Measurements from ENCODE around the gene CDK6.
A peak's percentile ranks its signal among the peaks of the same experiment; 100 is the strongest.

The CDK6 gene

GRCh38 chr7:92653136-92653535 lies 183.2 kb downstream of the CDK6 start:
- Mint-ChIP-seq H3K27me3 (ENCODE audit: low read depth) (no peaks in the 10 kb centered on the region), H3K9me3 (no peaks in the 10 kb centered on the region), H3K27ac (peak overlapping the region; percentile 77), H3K4me1 (ENCODE audit: low read depth) (peaks cover 59% of the 10 kb centered on the region), H3K4me3 (peak overlapping the region; percentile 39), H3K36me3 (ENCODE audit: low read depth) (peaks cover 32% of the 10 kb centered on the region)
- no peak for DNase-seq (ENCODE audit: low spot score)

GRCh38 chr7:92652536-92652935 lies 183.8 kb downstream of the CDK6 start:
- Mint-ChIP-seq H3K4me3 (no peak overlapping the region), H3K9me3 (no peaks in the 10 kb centered on the region), H3K4me1 (ENCODE audit: low read depth) (peaks cover 59% of the 10 kb centered on the region), H3K36me3 (ENCODE audit: low read depth) (peaks cover 31% of the 10 kb centered on the region), H3K27me3 (ENCODE audit: low read depth) (no peaks in the 10 kb centered on the region), H3K27ac (peak overlapping the region; percentile 49)
- no peak for DNase-seq (ENCODE audit: low spot score)

DNA sequence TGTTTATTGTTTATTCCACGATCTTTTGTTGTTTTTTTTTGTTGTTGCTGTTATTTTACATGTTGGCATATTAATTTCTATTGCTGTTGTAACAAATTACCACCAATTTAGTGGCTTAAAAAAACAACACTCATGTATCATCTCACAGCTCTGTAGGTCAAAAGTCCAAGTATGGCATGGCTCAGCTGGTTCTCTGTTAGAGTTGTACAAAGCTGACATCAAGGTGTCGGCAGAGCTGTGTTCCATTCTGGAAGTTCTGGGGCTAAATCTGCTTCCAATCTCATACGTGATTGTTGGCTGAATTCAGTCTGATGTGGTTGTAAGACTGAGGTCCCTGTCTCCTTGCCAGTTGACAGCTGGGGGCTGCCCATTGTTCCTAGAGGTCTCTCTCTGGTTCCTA lies 186.0 kb downstream of the CDK6 start:
- no peak for DNase-seq (ENCODE audit: low spot score)
- Mint-ChIP-seq H3K4me3 (no peak overlapping the region), H3K27ac (no peak overlapping the region), H3K36me3 (ENCODE audit: low read depth) (peaks cover 21% of the 10 kb centered on the region), H3K4me1 (ENCODE audit: low read depth) (peaks cover 64% of the 10 kb centered on the region), H3K27me3 (ENCODE audit: low read depth) (no peaks in the 10 kb centered on the region), H3K9me3 (no peaks in the 10 kb centered on the region)

DNA sequence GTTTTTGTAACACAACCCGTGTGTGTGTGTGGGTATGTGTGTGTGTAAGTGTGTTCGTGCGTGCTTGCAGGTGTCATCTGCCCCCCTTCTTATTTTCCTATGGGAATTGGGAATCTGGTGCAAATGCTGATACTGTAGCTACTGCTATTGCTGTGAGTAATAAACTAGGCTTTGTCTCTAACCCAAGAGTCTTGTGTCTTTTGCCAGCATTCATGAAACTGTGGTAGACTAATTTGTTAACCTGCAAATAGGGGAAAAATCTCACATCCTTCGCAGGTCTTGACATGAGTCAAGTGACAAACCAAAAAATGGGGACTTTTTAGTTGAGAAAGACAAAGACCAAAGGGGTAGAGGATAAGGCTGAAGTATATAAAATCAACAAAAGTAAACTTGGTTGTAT lies 188.3 kb downstream of the CDK6 start:
- peak; percentile 49 for DNase-seq (ENCODE audit: low spot score)
- Mint-ChIP-seq H3K9me3 (no peaks in the 10 kb centered on the region), H3K27me3 (ENCODE audit: low read depth) (no peaks in the 10 kb centered on the region), H3K36me3 (ENCODE audit: low read depth) (peaks cover 26% of the 10 kb centered on the region), H3K4me3 (peak overlapping the region; percentile 8), H3K27ac (peak overlapping the region; percentile 29), H3K4me1 (ENCODE audit: low read depth) (peaks cover 72% of the 10 kb centered on the region)

DNA sequence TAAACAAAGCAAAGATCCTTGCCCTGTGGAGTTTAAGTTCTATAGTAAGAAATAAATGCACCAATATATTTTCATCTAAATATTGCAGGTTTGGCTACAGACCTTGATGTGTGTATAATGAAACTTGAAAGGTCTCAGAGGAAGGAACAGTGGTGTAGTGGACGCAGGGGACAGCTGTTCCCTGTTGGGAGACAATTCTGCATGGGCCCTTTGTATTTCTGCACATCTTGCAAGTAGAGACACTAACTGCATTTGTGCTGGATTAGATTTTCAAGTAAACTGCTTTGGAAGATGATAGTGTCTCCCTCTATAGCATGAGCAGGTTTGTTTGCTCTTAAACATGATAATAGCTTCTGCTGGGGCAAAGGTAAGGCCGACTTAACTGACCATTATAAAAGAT lies 188.7 kb downstream of the CDK6 start:
- H3K9me3 Mint-ChIP-seq = no peaks in the 10 kb centered on the region
- no peak for DNase-seq (ENCODE audit: low spot score)
- H3K36me3 Mint-ChIP-seq (ENCODE audit: low read depth) = peaks cover 27% of the 10 kb centered on the region
- H3K4me3 Mint-ChIP-seq = peak overlapping the region; percentile 8
- H3K4me1 Mint-ChIP-seq (ENCODE audit: low read depth) = peaks cover 72% of the 10 kb centered on the region
- H3K27ac Mint-ChIP-seq = peak overlapping the region; percentile 29
- H3K27me3 Mint-ChIP-seq (ENCODE audit: low read depth) = no peaks in the 10 kb centered on the region

DNA sequence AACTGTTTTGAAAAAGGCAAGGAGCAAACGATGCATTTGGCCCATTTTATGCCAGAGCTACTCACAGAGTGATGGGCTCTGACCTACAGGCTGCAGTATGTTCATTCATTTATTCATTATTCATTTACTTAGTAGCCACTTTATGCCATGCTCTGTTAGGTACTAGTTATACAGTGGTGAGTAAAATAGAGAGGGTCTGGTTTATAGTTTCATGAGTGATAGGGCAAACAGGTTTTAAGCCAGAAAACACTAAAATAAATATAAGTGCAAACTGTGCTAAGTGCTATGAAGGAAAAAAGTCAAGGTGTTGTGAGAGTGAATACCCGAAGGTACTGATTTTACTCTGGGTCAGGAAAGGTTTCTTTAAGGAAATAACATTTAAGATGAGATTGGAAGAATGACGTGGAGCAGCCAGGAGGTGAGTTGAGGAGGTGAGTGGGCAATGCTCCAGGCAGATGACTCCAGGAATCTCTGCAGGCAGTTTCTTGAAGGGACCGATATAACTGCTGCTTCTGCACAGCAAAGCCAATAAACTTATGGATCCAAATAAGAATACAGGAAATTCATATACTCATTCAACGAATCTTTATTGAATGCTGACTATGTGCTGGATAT lies 189.3 kb downstream of the CDK6 start:
- Mint-ChIP-seq H3K27ac (peak overlapping the region; percentile 64), H3K36me3 (ENCODE audit: low read depth) (peaks cover 27% of the 10 kb centered on the region), H3K4me3 (peak overlapping the region; percentile 20), H3K27me3 (ENCODE audit: low read depth) (no peaks in the 10 kb centered on the region), H3K4me1 (ENCODE audit: low read depth) (peaks cover 70% of the 10 kb centered on the region), H3K9me3 (no peaks in the 10 kb centered on the region)
- no peak for DNase-seq (ENCODE audit: low spot score)

DNA sequence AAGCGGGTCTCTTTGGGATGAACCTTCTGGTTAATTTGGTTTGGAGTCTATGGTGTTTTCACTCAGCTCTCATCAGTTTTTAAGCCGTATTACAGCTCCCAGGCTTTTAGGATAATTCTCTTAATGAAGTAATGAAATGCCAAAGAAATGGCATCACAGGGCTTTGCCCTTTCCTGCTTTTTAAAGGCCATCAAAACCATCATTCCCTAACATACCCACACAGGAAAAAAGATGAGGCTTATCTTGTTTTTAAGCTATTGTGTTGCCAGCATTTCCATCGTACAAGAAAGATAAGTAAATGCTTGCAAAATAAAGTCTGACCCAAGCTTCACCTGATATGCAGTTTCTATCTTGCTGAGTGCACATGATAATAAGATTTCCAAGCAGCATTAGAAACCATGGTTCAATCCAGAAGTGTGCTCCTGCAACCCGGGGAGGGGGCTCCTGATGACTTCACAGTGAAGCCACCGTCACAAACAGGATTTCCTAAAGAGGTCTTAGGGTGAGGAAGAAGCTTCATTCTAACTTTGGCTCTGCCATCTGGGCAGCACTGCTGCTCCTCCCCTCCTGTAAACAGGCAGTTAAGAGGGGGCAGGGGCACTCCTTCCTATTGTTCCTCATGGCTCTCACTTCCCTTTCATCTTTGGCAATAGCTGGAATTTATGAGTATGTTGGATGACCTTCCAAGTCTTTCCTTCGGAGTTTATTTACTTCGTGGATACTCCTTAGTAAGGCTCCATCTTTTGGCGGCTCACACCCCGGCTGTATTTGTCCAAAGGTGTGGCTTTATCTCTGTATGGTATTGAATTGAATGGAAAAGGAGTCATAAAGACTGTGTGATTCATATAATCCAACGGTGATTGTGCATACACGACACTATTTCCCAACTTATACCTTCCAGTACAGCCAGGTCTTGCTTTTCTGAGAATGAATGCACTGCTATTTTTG lies 191.0 kb downstream of the CDK6 start:
- H3K27me3 Mint-ChIP-seq (ENCODE audit: low read depth) = no peaks in the 10 kb centered on the region
- no peaks in the 10 kb centered on the region for H3K9me3 Mint-ChIP-seq
- H3K27ac Mint-ChIP-seq = peak overlapping the region; percentile 80
- peak; percentile 57 for DNase-seq (ENCODE audit: low spot score)
- peaks cover 78% of the 10 kb centered on the region for H3K4me1 Mint-ChIP-seq (ENCODE audit: low read depth)
- peak overlapping the region; percentile 23 for H3K4me3 Mint-ChIP-seq
- H3K36me3 Mint-ChIP-seq (ENCODE audit: low read depth) = peaks cover 23% of the 10 kb centered on the region

DNA sequence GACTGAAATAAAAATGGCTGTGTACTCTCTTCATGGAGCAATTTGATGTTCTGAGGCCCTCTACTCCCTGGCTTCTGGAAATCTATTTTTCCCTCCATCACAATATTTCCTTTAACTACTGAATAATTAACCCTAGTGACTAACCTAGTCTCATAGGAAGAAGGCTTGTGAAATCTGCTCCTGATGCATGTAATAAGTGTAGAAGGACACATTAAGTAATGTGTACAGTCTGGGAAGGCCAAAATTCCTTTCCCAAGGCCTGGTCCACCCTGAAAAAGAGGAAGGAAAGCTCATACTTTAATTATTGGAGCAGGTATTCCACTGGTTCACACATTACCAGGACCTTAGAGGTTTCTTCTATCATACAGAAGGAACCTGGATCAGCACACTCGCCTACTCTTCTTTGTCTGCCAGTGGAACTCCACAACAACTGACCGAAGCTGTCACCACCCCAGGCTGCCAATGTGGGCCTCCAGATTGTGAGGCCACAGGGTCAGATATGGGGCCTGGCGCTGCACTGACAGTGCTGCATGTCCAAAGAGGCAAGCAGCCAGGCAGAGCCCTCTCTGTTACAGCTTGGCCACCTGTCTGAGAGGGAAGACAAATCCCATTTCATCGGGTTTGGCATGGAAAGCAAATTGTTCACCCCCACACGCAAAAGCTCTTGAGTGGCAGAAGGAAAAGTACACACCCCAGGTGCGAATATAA lies 191.8 kb downstream of the CDK6 start:
- H3K4me3 Mint-ChIP-seq = peak overlapping the region; percentile 22
- H3K27me3 Mint-ChIP-seq (ENCODE audit: low read depth) = no peaks in the 10 kb centered on the region
- DNase-seq (ENCODE audit: low spot score) = no peak
- H3K9me3 Mint-ChIP-seq = no peaks in the 10 kb centered on the region
- peak overlapping the region; percentile 52 for H3K27ac Mint-ChIP-seq
- peaks cover 24% of the 10 kb centered on the region for H3K36me3 Mint-ChIP-seq (ENCODE audit: low read depth)
- H3K4me1 Mint-ChIP-seq (ENCODE audit: low read depth) = peaks cover 81% of the 10 kb centered on the region

GRCh38 chr7:92643821-92644220 lies 192.6 kb downstream of the CDK6 start:
- Mint-ChIP-seq H3K4me3 (no peak overlapping the region), H3K9me3 (no peaks in the 10 kb centered on the region), H3K27ac (peak overlapping the region; percentile 60), H3K27me3 (ENCODE audit: low read depth) (no peaks in the 10 kb centered on the region), H3K4me1 (ENCODE audit: low read depth) (peaks cover 88% of the 10 kb centered on the region), H3K36me3 (ENCODE audit: low read depth) (peaks cover 31% of the 10 kb centered on the region)
- no peak for DNase-seq (ENCODE audit: low spot score)

DNA sequence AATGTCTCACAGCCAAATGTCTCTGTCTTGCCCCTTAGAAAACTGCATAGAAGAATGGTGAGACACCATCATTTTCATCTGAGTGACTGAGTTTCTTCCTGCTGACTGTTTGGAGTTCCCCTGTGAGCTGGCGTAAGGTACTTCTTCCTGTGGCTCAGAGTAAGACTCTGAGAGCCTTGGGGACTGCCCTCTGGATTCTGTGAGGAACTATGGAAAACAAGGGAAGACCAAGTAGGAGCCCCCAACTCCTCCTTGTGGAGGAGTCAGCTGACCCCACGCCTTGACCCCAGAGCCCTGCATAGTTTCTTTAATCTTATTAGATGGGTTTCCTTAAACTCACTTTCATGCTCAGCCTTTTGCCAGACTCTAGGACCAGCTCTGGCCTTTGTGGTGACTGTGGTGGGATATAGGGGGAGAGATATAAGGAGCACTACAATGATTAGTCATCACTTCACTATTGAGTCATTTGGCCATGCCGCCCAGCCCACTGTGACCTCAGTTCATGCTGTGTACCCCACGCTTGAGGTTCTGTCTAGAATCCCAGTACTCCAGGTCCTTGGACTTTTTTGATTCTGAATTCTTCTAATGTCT lies 194.4 kb downstream of the CDK6 start:
- peaks cover 82% of the 10 kb centered on the region for H3K4me1 Mint-ChIP-seq (ENCODE audit: low read depth)
- peak; percentile 85 for DNase-seq (ENCODE audit: low spot score)
- peak overlapping the region; percentile 92 for H3K27ac Mint-ChIP-seq
- no peaks in the 10 kb centered on the region for H3K9me3 Mint-ChIP-seq
- H3K4me3 Mint-ChIP-seq = peak overlapping the region; percentile 72
- H3K36me3 Mint-ChIP-seq (ENCODE audit: low read depth) = peaks cover 35% of the 10 kb centered on the region
- H3K27me3 Mint-ChIP-seq (ENCODE audit: low read depth) = no peaks in the 10 kb centered on the region

DNA sequence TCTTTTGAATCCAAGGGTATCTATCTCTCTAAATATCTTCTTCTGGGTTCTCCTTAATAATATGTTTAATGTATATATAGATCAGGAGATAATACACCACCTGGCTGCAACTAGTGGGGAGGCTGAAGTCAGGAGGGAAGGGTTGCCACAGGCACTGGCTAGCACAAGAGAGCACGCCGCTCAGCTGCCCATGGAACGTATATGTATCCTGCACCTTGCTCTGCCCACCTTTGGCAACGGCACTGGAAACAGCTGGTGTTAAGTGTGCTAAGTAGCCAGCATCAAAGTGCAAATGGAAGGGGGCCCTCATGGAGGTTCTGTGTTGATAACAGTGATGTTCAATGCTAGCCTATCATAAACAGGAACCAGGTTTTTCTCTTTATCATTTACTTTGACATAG lies 196.4 kb downstream of the CDK6 start:
- peak overlapping the region; percentile 66 for H3K4me3 Mint-ChIP-seq
- H3K9me3 Mint-ChIP-seq = no peaks in the 10 kb centered on the region
- H3K36me3 Mint-ChIP-seq (ENCODE audit: low read depth) = peaks cover 37% of the 10 kb centered on the region
- no peak for DNase-seq (ENCODE audit: low spot score)
- no peaks in the 10 kb centered on the region for H3K27me3 Mint-ChIP-seq (ENCODE audit: low read depth)
- peak overlapping the region; percentile 94 for H3K27ac Mint-ChIP-seq
- H3K4me1 Mint-ChIP-seq (ENCODE audit: low read depth) = peaks cover 74% of the 10 kb centered on the region

DNA sequence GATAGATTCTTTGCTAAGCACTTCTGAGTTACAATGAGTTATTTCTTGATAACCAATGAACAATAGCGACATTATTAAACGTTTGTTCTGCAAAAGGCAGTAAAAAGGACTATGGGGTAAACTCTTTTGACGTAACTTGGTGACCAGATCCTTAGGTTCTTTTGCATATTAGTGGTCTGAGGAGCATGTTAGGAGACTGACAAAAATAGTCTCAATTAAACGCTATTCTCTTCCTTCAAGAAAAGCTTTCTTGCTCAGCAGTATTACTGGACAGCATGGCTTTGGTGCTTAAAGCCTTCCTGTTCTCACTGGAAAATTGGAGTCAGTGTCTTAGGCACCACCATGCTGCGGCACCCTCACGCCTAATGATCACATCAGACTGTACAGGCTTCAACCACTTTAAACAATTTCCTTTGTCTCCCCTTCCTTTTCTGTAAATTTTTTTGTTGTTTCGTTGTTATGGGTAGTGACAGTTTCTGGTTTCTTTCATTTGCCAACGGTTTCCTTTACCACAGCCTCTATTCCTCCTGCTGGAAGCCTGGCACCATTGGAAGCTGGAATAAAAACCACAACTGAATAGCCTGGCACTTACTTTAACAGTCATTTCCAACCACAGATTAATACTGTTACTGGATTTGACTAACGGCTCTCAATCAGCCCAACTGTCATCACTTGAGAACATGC lies 197.0 kb downstream of the CDK6 start:
- peak overlapping the region; percentile 94 for H3K27ac Mint-ChIP-seq
- peak overlapping the region; percentile 66 for H3K4me3 Mint-ChIP-seq
- H3K27me3 Mint-ChIP-seq (ENCODE audit: low read depth) = no peaks in the 10 kb centered on the region
- DNase-seq (ENCODE audit: low spot score) = peak; percentile 46
- H3K36me3 Mint-ChIP-seq (ENCODE audit: low read depth) = peaks cover 33% of the 10 kb centered on the region
- peaks cover 72% of the 10 kb centered on the region for H3K4me1 Mint-ChIP-seq (ENCODE audit: low read depth)
- H3K9me3 Mint-ChIP-seq = no peaks in the 10 kb centered on the region

- peaks cover 25% of the 10 kb centered on the region for H3K36me3 Mint-ChIP-seq (ENCODE audit: low read depth)
- DNase-seq (ENCODE audit: low spot score) = no peak
- H3K27me3 Mint-ChIP-seq (ENCODE audit: low read depth) = no peaks in the 10 kb centered on the region
- H3K4me1 Mint-ChIP-seq (ENCODE audit: low read depth) = peaks cover 70% of the 10 kb centered on the region
- H3K9me3 Mint-ChIP-seq = no peaks in the 10 kb centered on the region
- no peak overlapping the region for H3K4me3 Mint-ChIP-seq
- no peak overlapping the region for H3K27ac Mint-ChIP-seq
Measured at GRCh38 chr7:92636018-92636560, 200.3 kb downstream of the CDK6 start.
